ENCODE data around the gene TSPYL4.

GRCh38 chr6:116263353-116263752 lies 9.5 kb upstream of the TSPYL4 start:
- TF ChIP-seq RAD21 (IDR thresholded peaks at IDR 0.05; ENCODE audit: low read depth), result no peak
- no peak for TF ChIP-seq CTCF (IDR thresholded peaks at IDR 0.05 in 2 of 3, conservative IDR thresholded peaks at IDR 0.05 in 1 of 3; ENCODE audit: borderline replicate concordance in 1 of 3, insufficient read depth in 1 of 3, low read depth in 2 of 3, low read length in 2 of 3)
- no peak for TF ChIP-seq SIN3A (IDR thresholded peaks at IDR 0.05; ENCODE audit: low read depth)

Data from HCT116 (cell line).